Natural killer cell (primary cell): Measurements from ENCODE around the gene C16orf96. TPM values are rescaled to one million over a fixed set of nuclear protein-coding genes. Genes with fewer than 3 reads are reported as not detected.

ENCODE experiments used
- ATAC-seq, 3 donors: fragments of 150-1000 bp in 2 of 3; fragments of 200-7000 bp in 1 of 3; cut with Tn5 transposase; 1 replicate in 1 of 3; 2 replicates in 2 of 3; pipeline ENCODE4 v1.10.0; 2021; ENCODE audit warnings: mild to moderate bottlenecking in 2 of 3, moderate library complexity in 2 of 3
- DNase-seq, 2 donors: peaks; one replicate each; pipeline versions ENCODE4 v3.0.0 to v3.0.0-alpha.2; 2013 to 2021; ENCODE audit warnings: mixed read lengths in 1 of 2
- H3K27ac ChIP-seq: one replicate; pipeline ENCODE4 v1.5.1; 2013; ENCODE audit warnings: mild to moderate bottlenecking, low read length
- H3K27me3 ChIP-seq: one replicate; pipeline ENCODE4 v1.6.1; 2013; ENCODE audit warnings: low read length; ENCODE audit not compliant: control insufficient read depth, insufficient read depth
- H3K36me3 ChIP-seq: one replicate; pipeline ENCODE4 v1.6.1; 2013; ENCODE audit warnings: low read length; ENCODE audit not compliant: control insufficient read depth, insufficient read depth
- H3K4me1 ChIP-seq: one replicate; pipeline ENCODE4 v1.6.1; 2013; ENCODE audit warnings: low read length; ENCODE audit not compliant: control insufficient read depth, insufficient read depth
- H3K4me3 ChIP-seq: one replicate; pipeline ENCODE4 v1.5.1; 2013; ENCODE audit warnings: low read length
- H3K9me3 ChIP-seq: one replicate; pipeline ENCODE4 v1.6.1; 2013; ENCODE audit warnings: low read length; ENCODE audit not compliant: control insufficient read depth, insufficient read depth
- H3K27ac Mint-ChIP-seq, 2 donors: one replicate each; pipeline ENCODE4 v1.8.0; 2022; ENCODE audit warnings: mild to moderate bottlenecking in 2 of 2, mixed read lengths in 2 of 2, moderate library complexity in 1 of 2
- H3K27me3 Mint-ChIP-seq, 2 donors: one replicate each; pipeline ENCODE4 v1.8.0; 2022; ENCODE audit warnings: low read depth in 2 of 2, mixed read lengths in 2 of 2
- H3K36me3 Mint-ChIP-seq: one replicate; pipeline ENCODE4 v1.8.0; 2022; ENCODE audit warnings: mixed read lengths
- H3K4me1 Mint-ChIP-seq, 2 donors: one replicate each; pipeline ENCODE4 v1.8.0; 2022; ENCODE audit warnings: mixed read lengths in 2 of 2
- H3K4me3 Mint-ChIP-seq: one replicate; pipeline ENCODE4 v1.8.0; 2022; ENCODE audit warnings: mild to moderate bottlenecking, moderate library complexity, mixed read lengths
- H3K9me3 Mint-ChIP-seq, 2 donors: one replicate each; pipeline ENCODE4 v1.8.0; 2022; ENCODE audit warnings: mixed read lengths in 2 of 2
- CTCF ChIP-seq: fragments of 200-600 bp; IDR thresholded peaks from one replicate; pipeline ENCODE4 v1.8.0; 2022; ENCODE audit warnings: antibody characterized with exemption
- WGBS: methylation state at CpG from one replicate; pipeline ENCODE4 v1.1.7; 2013; ENCODE audit warnings: missing lambda C conversion rate; ENCODE audit not compliant: insufficient coverage; 5-methylcytosine and 5-hydroxymethylcytosine counted together
- intact Hi-C: fragments of 100-400 bp; cut with micrococcal nuclease; formaldehyde crosslinking; loops from one replicate; pipeline ENCODE4 v1.14.2; 2022
- total RNA-seq, 4 donors: library from RNA; stranded (reverse); fragments of 120-200 nt in 1 of 4; gene quantifications; one replicate each; pipeline versions ENCODE4 v1.2.3 to v1.2.4, GENCODE V29; 2013 to 2022

Gene C16orf96
- total RNA-seq, 3 donors from 2014 or later (not counting 1 experiment from before 2014, with no cell fraction given): 0.35 to 0.61 (median 0.43) TPM

- no peaks in the 10 kb centered on the region for H3K27me3 ChIP-seq
- H3K36me3 ChIP-seq: peaks cover 8% of the 10 kb centered on the region
- no peak overlapping the region for H3K4me3 Mint-ChIP-seq
- no peaks in the 10 kb centered on the region for H3K36me3 Mint-ChIP-seq
- no peaks in the 10 kb centered on the region for H3K9me3 Mint-ChIP-seq
- H3K4me3 ChIP-seq: no peak overlapping the region
- H3K4me1 Mint-ChIP-seq: peaks cover 38 to 55% of the 10 kb centered on the region in 2 donors
- ATAC-seq (no peak), DNase-seq (no peak)
- H3K4me1 ChIP-seq: peaks cover 50% of the 10 kb centered on the region
- TF ChIP-seq CTCF: no peak
- H3K27ac Mint-ChIP-seq: no peak overlapping the region
- H3K27ac ChIP-seq: no peak overlapping the region
- no peaks in the 10 kb centered on the region for H3K27me3 Mint-ChIP-seq
- intact Hi-C loops: no loop called here
- WGBS: 97% methylated on average over 10 of the region's 10 CpGs
- H3K9me3 ChIP-seq: no peaks in the 10 kb centered on the region
These were observed 23.9 kb upstream of the C16orf96 start for GRCh38 chr16:4532238-4532637.

GRCh38 chr16:4533490-4533889 lies 22.6 kb upstream of the C16orf96 start:
- Mint-ChIP-seq H3K36me3 (no peaks in the 10 kb centered on the region), H3K9me3 (no peaks in the 10 kb centered on the region), H3K27me3 (no peaks in the 10 kb centered on the region), H3K4me3 (no peak overlapping the region), H3K4me1 (peaks cover 42 to 57% of the 10 kb centered on the region in 2 donors), H3K27ac (peak overlapping the region; percentile 84 to 88)
- Histone ChIP-seq H3K4me1 (peaks cover 55% of the 10 kb centered on the region), H3K9me3 (no peaks in the 10 kb centered on the region), H3K4me3 (no peak overlapping the region), H3K27me3 (no peaks in the 10 kb centered on the region), H3K36me3 (peaks cover 8% of the 10 kb centered on the region), H3K27ac (no peak overlapping the region)
- 96% methylated on average over 6 of the region's 6 CpGs for WGBS
- DNase-seq (no peak), ATAC-seq (no peak)
- no peak for TF ChIP-seq CTCF
- intact Hi-C loops: no loop called here

- H3K4me1 ChIP-seq: peaks cover 55% of the 10 kb centered on the region
- peaks cover 37 to 55% of the 10 kb centered on the region in 2 donors for H3K4me1 Mint-ChIP-seq
- no peaks in the 10 kb centered on the region for H3K27me3 Mint-ChIP-seq
- H3K27ac Mint-ChIP-seq: peak overlapping the region; percentile 84 to 88
- 74% methylated on average over 12 of the region's 13 CpGs for WGBS
- intact Hi-C loops: no loop called here
- DNase-seq: peak in 1 of 2 donors; percentile 58
- H3K36me3 Mint-ChIP-seq: no peaks in the 10 kb centered on the region
- peak overlapping the region; percentile 48 for H3K27ac ChIP-seq
- peak overlapping the region; percentile 84 for H3K4me3 Mint-ChIP-seq
- no peaks in the 10 kb centered on the region for H3K9me3 ChIP-seq
- H3K27me3 ChIP-seq: no peaks in the 10 kb centered on the region
- no peaks in the 10 kb centered on the region for H3K9me3 Mint-ChIP-seq
- H3K36me3 ChIP-seq: peaks cover 8% of the 10 kb centered on the region
- H3K4me3 ChIP-seq: no peak overlapping the region
- no peak for ATAC-seq
- TF ChIP-seq CTCF: no peak
These were observed 21.9 kb upstream of the C16orf96 start for GRCh38 chr16:4534151-4534790.
